Measurements from ENCODE around the gene POU2F2. TPM values are rescaled to one million over a fixed set of nuclear protein-coding genes. Genes with fewer than 3 reads are reported as not detected.

The POU2F2 gene
- total RNA-seq, 6 experiments from 2014 or later = 0.18 to 3.0 (median 1.00) TPM

- Histone ChIP-seq H3K27ac (no peak overlapping the region), H3K36me3 (no peaks in the 10 kb centered on the region), H3K4me1 (no peaks in the 10 kb centered on the region), H3K27me3 (no peaks in the 10 kb centered on the region), H3K4me3 (no peak overlapping the region), H3K9me3 (no peaks in the 10 kb centered on the region)
- 76% methylated on average over 4 of the region's 15 CpGs for WGBS (ENCODE audit: insufficient coverage, low coverage, low lambda C conversion rate, missing lambda C conversion rate)
- no peak for DNase-seq
- intact Hi-C loops (cut with DNase I) = no loop called here
- no peak for ATAC-seq
- no peak for TF ChIP-seq CTCF (IDR thresholded peaks at IDR 0.05)
- TF ChIP-seq POLR2A (IDR thresholded peaks at IDR 0.05) = no peak
Observed at GRCh38 chr19:42096255-42096837, 35.9 kb downstream of the POU2F2 start.

GRCh38 chr19:42095814-42096230, 36.4 kb downstream of the POU2F2 start:
- no CpG with 5 or more reads among the region's 28 CpGs for WGBS (ENCODE audit: insufficient coverage, low coverage, low lambda C conversion rate, missing lambda C conversion rate)

GRCh38 chr19:42095142-42095813, 37.0 kb downstream of the POU2F2 start:
- Histone ChIP-seq H3K27ac (no peak overlapping the region), H3K36me3 (no peaks in the 10 kb centered on the region), H3K4me1 (no peaks in the 10 kb centered on the region), H3K4me3 (no peak overlapping the region), H3K27me3 (no peaks in the 10 kb centered on the region), H3K9me3 (no peaks in the 10 kb centered on the region)
- TF ChIP-seq POLR2A (IDR thresholded peaks at IDR 0.05) = no peak
- no peak for TF ChIP-seq CTCF (IDR thresholded peaks at IDR 0.05)
- intact Hi-C loops (cut with DNase I) = no loop called here
- DNase-seq (no peak), ATAC-seq (no peak)
- WGBS (ENCODE audit: insufficient coverage, low coverage, low lambda C conversion rate, missing lambda C conversion rate) = 88% methylated on average over 6 of the region's 36 CpGs

More at GRCh38 chr19:42095814-42096230, 36.4 kb downstream of the POU2F2 start:
- Histone ChIP-seq H3K27ac (no peak overlapping the region), H3K27me3 (no peaks in the 10 kb centered on the region), H3K4me1 (no peaks in the 10 kb centered on the region), H3K9me3 (no peaks in the 10 kb centered on the region), H3K4me3 (no peak overlapping the region), H3K36me3 (no peaks in the 10 kb centered on the region)
- ATAC-seq = no peak
- intact Hi-C loops (cut with DNase I) = no loop called here
- TF ChIP-seq POLR2A (IDR thresholded peaks at IDR 0.05) (no peak), CTCF (IDR thresholded peaks at IDR 0.05) (no peak)
- no peak for DNase-seq

- DNase-seq (no peak), ATAC-seq (no peak)
- Histone ChIP-seq H3K36me3 (no peaks in the 10 kb centered on the region), H3K4me1 (no peaks in the 10 kb centered on the region), H3K4me3 (no peak overlapping the region), H3K27ac (no peak overlapping the region), H3K9me3 (no peaks in the 10 kb centered on the region), H3K27me3 (no peaks in the 10 kb centered on the region)
- intact Hi-C loops (cut with DNase I) = no loop called here
- no peak for TF ChIP-seq CTCF (IDR thresholded peaks at IDR 0.05)
- no peak for TF ChIP-seq POLR2A (IDR thresholded peaks at IDR 0.05)
- 60% methylated on average over 1 of the region's 4 CpGs for WGBS (ENCODE audit: insufficient coverage, low coverage, low lambda C conversion rate, missing lambda C conversion rate)
Observed at GRCh38 chr19:42093926-42094325, 38.3 kb downstream of the POU2F2 start.
